K562 (cell line): Measurements from ENCODE around the gene TMIGD1. TPM values are rescaled to one million over a fixed set of nuclear protein-coding genes. Genes with fewer than 3 reads are reported as not detected.

Experiments
- ATAC-seq: fragments of 200-7000 bp; cut with Tn5 transposase; 3 replicates; pipeline ENCODE4 v1.9.1; 2020; ENCODE audit warnings: moderate library complexity
- Bru-seq: library from RNA; stranded (reverse); fragments of 400-500 nt; gene quantifications from one replicate; lab custom pipeline; 2021; lab: Mats Ljungman, UMichigan
- BruChase-seq, 2 experiments: library from RNA; stranded (reverse); fragments of 400-500 nt; gene quantifications; one replicate each; lab custom pipeline; 2021; lab: Mats Ljungman, UMichigan
- BruUV-seq: library from RNA; stranded (reverse); fragments of 400-500 nt; replicated peaks from 2 replicates; lab custom pipeline; 2021; lab: Mats Ljungman, UMichigan
- CTCF ChIA-PET: fragments of 300-600 bp; formaldehyde crosslinking; extraction: SDS; loops from one replicate; lab custom pipeline; 2021; ENCODE audit warnings: low intra/inter-chr PET ratio; lab: Yijun Ruan, JAX
- POLR2A ChIA-PET: fragments of 300-600, 350-650 bp; sonication (Branson Sonifier 250); formaldehyde crosslinking; extraction: SDS; loops from one replicate; lab custom pipeline; 2021; ENCODE audit warnings: antibody characterized with exemption, inconsistent platforms; lab: Yijun Ruan, JAX
- DNase-seq, 4 experiments: peaks; one replicate each; pipeline versions ENCODE4 v3.0.0 to v3.0.0-alpha.2; 2011 to 2018; ENCODE audit warnings: low spot score in 3 of 4, mixed read lengths in 3 of 4; ENCODE audit errors: extremely low read depth in 1 of 4
- FAIRE-seq: peaks from 2 replicates; lab custom pipeline; 2011; peaks lifted over from hg19 to GRCh38; lab: Jason Lieb, UNC
- H2AFZ ChIP-seq: 2 replicates; pipeline ENCODE4 v1.6.0; 2011; ENCODE audit warnings: low read depth, low read length, control low read depth, inconsistent platforms
- H3K27ac ChIP-seq: fragments of 200-600 bp; 3 replicates; pipeline ENCODE4 v1.8.0; 2011; ENCODE audit warnings: low read depth, mild to moderate bottlenecking, control low read depth, inconsistent platforms, low read length, moderate library complexity, mixed read lengths; ENCODE audit errors: extremely low read depth
- H3K27me3 ChIP-seq, 2 experiments: fragments of 300-600 bp in 1 of 2; 2 replicates in 1 of 2; 3 replicates in 1 of 2; pipeline versions ENCODE4 v1.6.0 to v1.8.0; 2011; ENCODE audit warnings: inconsistent platforms in 2 of 2, low read length in 2 of 2, mild to moderate bottlenecking in 1 of 2, mixed read lengths in 1 of 2, moderate library complexity in 1 of 2; ENCODE audit not compliant: control insufficient read depth in 2 of 2, insufficient read depth in 2 of 2
- H3K36me3 ChIP-seq: fragments of 300-600 bp; 3 replicates; pipeline ENCODE4 v1.8.0; 2011; ENCODE audit warnings: mild to moderate bottlenecking, low read length, inconsistent platforms; ENCODE audit not compliant: control insufficient read depth, insufficient read depth
- H3K4me1 ChIP-seq, 2 experiments: fragments of 200-600 bp in 1 of 2; replicated peaks in 1 of 2; 2 replicates in 1 of 2; 3 replicates in 1 of 2; pipeline versions ENCODE4 v1.5.1 to v1.8.0; 2011; ENCODE audit warnings: inconsistent platforms in 2 of 2, low read length in 2 of 2, mild to moderate bottlenecking in 1 of 2, mixed read lengths in 1 of 2, moderate library complexity in 1 of 2; ENCODE audit not compliant: control insufficient read depth in 2 of 2, insufficient read depth in 2 of 2
- H3K4me2 ChIP-seq: 2 replicates; pipeline ENCODE4 v1.6.1; 2011; ENCODE audit warnings: low read length, control low read depth, inconsistent platforms, mixed read lengths; ENCODE audit not compliant: insufficient read depth
- H3K4me3 ChIP-seq: fragments of 200-600 bp; sonication (generic), shearing (Covaris generic); 2 replicates; pipeline ENCODE4 v1.5.1; 2016; ENCODE audit warnings: control low read depth, inconsistent platforms
- H3K79me2 ChIP-seq: fragments of 200-600 bp; 3 replicates; pipeline ENCODE4 v1.8.0; 2011; ENCODE audit warnings: low read length, inconsistent platforms; ENCODE audit not compliant: control insufficient read depth, insufficient read depth
- H3K9ac ChIP-seq, 2 experiments: 2 replicates each; pipeline versions ENCODE4 v1.6.0 to v1.6.1; 2011; ENCODE audit warnings: low read depth in 2 of 2, low read length in 2 of 2, control low read depth in 1 of 2, inconsistent platforms in 1 of 2, mild to moderate bottlenecking in 1 of 2, mixed read lengths in 1 of 2; ENCODE audit not compliant: insufficient read depth in 1 of 2
- H3K9me1 ChIP-seq: one replicate; pipeline ENCODE4 v1.6.0; 2011; ENCODE audit warnings: inconsistent platforms, mild to moderate bottlenecking, low read length, moderate library complexity; ENCODE audit not compliant: control insufficient read depth, insufficient read depth
- H3K9me3 ChIP-seq: replicated peaks from 2 replicates; pipeline ENCODE4 v1.5.1; 2011; ENCODE audit warnings: low read depth, low read length, inconsistent platforms; ENCODE audit not compliant: control insufficient read depth, insufficient read depth
- H4K20me1 ChIP-seq: replicated peaks from 2 replicates; pipeline ENCODE4 v1.6.1; 2011; ENCODE audit warnings: low read length, inconsistent platforms, mixed read lengths; ENCODE audit not compliant: control insufficient read depth, insufficient read depth
- HNRNPLL ChIP-seq: fragments of 200-400 bp; formaldehyde crosslinking; IDR thresholded peaks from 2 replicates; pipeline ENCODE4 v1.6.1; 2017; ENCODE audit warnings: low read length, low read depth, mild to moderate bottlenecking; ENCODE audit not compliant: poor library complexity, severe bottlenecking
- MCM3 ChIP-seq: fragments of 450-650 bp; IDR thresholded peaks from 2 replicates; pipeline ENCODE4 v1.6.1; 2016
- ZZZ3 ChIP-seq: fragments of 450-650 bp; IDR thresholded peaks from 2 replicates; pipeline ENCODE4 v1.6.1; 2016; ENCODE audit warnings: antibody characterized with exemption, mild to moderate bottlenecking, moderate library complexity
- WGBS: fragments of 100-300 bp; shearing (Covaris generic); methylation state at CpG from one replicate; pipeline ENCODE4 v1.1.6; 2016; ENCODE audit warnings: low coverage, mixed read lengths; ENCODE audit not compliant: insufficient coverage; ENCODE audit errors: missing lambda C conversion rate; 5-methylcytosine and 5-hydroxymethylcytosine counted together
- in situ Hi-C: fragments of 300-500 bp; cut with MboI; formaldehyde crosslinking; loops from 4 replicates; pipeline ENCODE4 v1.15.0; 2018; ENCODE audit warnings: inconsistent platforms, mixed read lengths
- intact Hi-C: fragments of 100-400 bp; cut with micrococcal nuclease; formaldehyde crosslinking; loops from 2 replicates; pipeline ENCODE4 v1.14.2; 2022
- long read RNA-seq, 3 experiments: library from polyadenylated mRNA in 2 of 3; library from RNA in 1 of 3; unstranded in 2 of 3; stranded (forward) in 1 of 3; transcript quantifications; one replicate each; pipeline ENCODE4 v2.0.0, GENCODE V29; 2019 to 2022
- polyA minus RNA-seq, 3 experiments: library from RNA; depleted of rRNA, polyadenylated mRNA; stranded (reverse); fragments of >200 nt; gene quantifications; 2 replicates each; pipeline ENCODE4 v1.2.3, GENCODE V29; 2011
- polyA plus RNA-seq, 8 experiments: library from polyadenylated mRNA; depleted of rRNA in 4 of 8; stranded (reverse) in 5 of 8; unstranded in 3 of 8; fragments of >200 nt; fragmentation: Nextera tagmentation in 2 of 8; fragmentation: Illumina TruSeq in 1 of 8; extraction: Ambion mirVana in 2 of 8; extraction: Trizol in 1 of 8; gene quantifications; 2 replicates each; pipeline versions ENCODE4 v1.2.1 to v1.2.3, GENCODE V29; 2011 to 2014; ENCODE audit warnings: inconsistent platforms in 1 of 8, missing spikeins in 1 of 8
- total RNA-seq, 7 experiments: library from RNA; depleted of rRNA in 6 of 7; stranded (reverse); fragments of >200 nt in 6 of 7; fragmentation: Illumina TruSeq in 2 of 7; extraction: Trizol in 2 of 7; gene quantifications; 2 replicates each; pipeline versions ENCODE4 v1.2.1 to v1.2.3, GENCODE V29; 2011 to 2021; ENCODE audit warnings: low replicate concordance in 1 of 7

Gene TMIGD1
- not detected in 2 replicates for total RNA-seq (2011; cell fraction: chromatin; rRNA removed; ENCODE audit: low replicate concordance)
- total RNA-seq (2011; cell fraction: nucleolus; rRNA removed) = not detected in 2 replicates
- total RNA-seq (2011; cell fraction: nucleoplasm; rRNA removed) = not detected in 2 replicates
- total RNA-seq (2014; rRNA removed) (not detected in 2 replicates), total RNA-seq (2014; rRNA removed; fragmentation: Illumina TruSeq; extraction: Trizol) (not detected in 2 replicates), total RNA-seq (2015; rRNA removed; fragmentation: Illumina TruSeq; extraction: Trizol) (not detected in 2 replicates), total RNA-seq (2021) (not detected in 2 replicates), polyA plus RNA-seq (2011; rRNA removed) (not detected in 2 replicates), polyA plus RNA-seq (2014; fragmentation: Illumina TruSeq; extraction: Trizol) (not detected in 2 replicates), polyA plus RNA-seq (2014; fragmentation: Nextera tagmentation; extraction: Ambion mirVana) (not detected), polyA plus RNA-seq (2014; rRNA removed) (not detected in 2 replicates), polyA minus RNA-seq (2011; rRNA and poly(A)+ RNA removed) (not detected in 2 replicates), Bru-seq, nascent RNA (percentile 12 among the genes with signal in this experiment), BruChase-seq, experiment 1, labeled RNA remaining after a 2-hour chase (percentile 5 among the genes with signal in this experiment), BruChase-seq, experiment 2, labeled RNA remaining after a 6-hour chase (not detected)
- polyA plus RNA-seq (2011; cell fraction: cytosol; rRNA removed) = not detected in 2 replicates
- polyA plus RNA-seq (2011; cell fraction: nucleus; rRNA removed) = not detected in 2 replicates
- not detected in 2 replicates for polyA plus RNA-seq (2012)
- polyA minus RNA-seq (2011; cell fraction: cytosol; rRNA and poly(A)+ RNA removed) = not detected in 2 replicates
- polyA minus RNA-seq (2011; cell fraction: nucleus; rRNA and poly(A)+ RNA removed) = not detected in 2 replicates
- long read RNA-seq, experiment 1 = 0 reads
- long read RNA-seq, experiment 2 = 0 reads
- long read RNA-seq, experiment 3 = 0 reads

- ATAC-seq (no peak), DNase-seq (no peak), FAIRE-seq (no peak)
- no TSS peak for BruUV-seq
- WGBS = 55% methylated on average over 9 of the region's 9 CpGs
- Histone ChIP-seq H3K9ac (no peak within 1 kb of the TSS), H2AFZ (no peak within 1 kb of the TSS), H3K36me3 (no peaks in the 10 kb centered on the region), H3K4me3 (no peak within 1 kb of the TSS), H3K4me1 (no peaks in the 10 kb centered on the region), H3K9me3 (no peaks in the 10 kb centered on the region), H3K79me2 (no peaks in the 10 kb centered on the region), H4K20me1 (no peaks in the 10 kb centered on the region), H3K4me2 (no peak within 1 kb of the TSS), H3K27me3 (peaks cover 0 to 4% of the 10 kb centered on the region in 2 experiments; a peak in 2 of 5 replicates), H3K27ac (no peak within 1 kb of the TSS), H3K9me1 (no peaks in the 10 kb centered on the region)
- CTCF ChIA-PET = interaction anchor here (0.5 kb wide), 1 partner anchor 216 kb away, joined by 5 read pairs; no protein-coding TSS in a partner anchor
- in situ Hi-C loops = loop anchor here (25.0 kb wide), 1 partner anchor 379 kb away; no protein-coding TSS in a partner anchor
- POLR2A ChIA-PET = interaction anchor here (0.6 to 0.7 kb wide), 2 partner anchors 220 to 1193 kb away, joined by 3 read pairs; no protein-coding TSS in a partner anchor
- TF ChIP-seq MCM3 (no peak), ZZZ3 (no peak), HNRNPLL (no peak)
- intact Hi-C loops = loop anchor here (10.0 kb wide), 1 partner anchor 59 kb away; no protein-coding TSS in a partner anchor
Observed at GRCh38 chr17:30333503-30334360, at the start of gene TMIGD1. Gene TMIGD1 (minus strand): TSS chr17:30334057. CDS start chr17:30332133, 1,924 bp downstream.
